Colonic mucosa (tissue), 4 donors: ENCODE data around the gene HS3ST1. TPM values are rescaled to one million over a fixed set of nuclear protein-coding genes. Genes with fewer than 3 reads are reported as not detected.

Experiments
- DNase-seq: peaks from one replicate; pipeline ENCODE4 v3.0.0-alpha.2; 2020
- H3K27ac ChIP-seq: fragments of 200-600 bp; one replicate; pipeline ENCODE4 v1.8.0; 2021
- H3K27me3 ChIP-seq: fragments of 200-600 bp; one replicate; pipeline ENCODE4 v1.8.0; 2021
- H3K36me3 ChIP-seq: fragments of 200-600 bp; one replicate; pipeline ENCODE4 v1.8.0; 2021
- H3K4me1 ChIP-seq: fragments of 200-600 bp; one replicate; pipeline ENCODE4 v1.8.0; 2021; ENCODE audit warnings: mild to moderate bottlenecking
- H3K4me3 ChIP-seq: fragments of 200-600 bp; one replicate; pipeline ENCODE4 v1.8.0; 2021
- H3K9ac ChIP-seq, 2 donors: one replicate each; pipeline ENCODE4 v1.7.0; 2013; ENCODE audit warnings: control low read depth in 2 of 2, low read depth in 2 of 2, low read length in 2 of 2
- H3K9me3 ChIP-seq: fragments of 200-600 bp; one replicate; pipeline ENCODE4 v1.8.0; 2021
- CTCF ChIP-seq: fragments of 200-600 bp; IDR thresholded peaks from one replicate; pipeline ENCODE4 v1.8.0; 2022; ENCODE audit warnings: antibody characterized with exemption, mild to moderate bottlenecking
- intact Hi-C: fragments of 100-400 bp; cut with DNase I; formaldehyde crosslinking; loops from one replicate; pipeline ENCODE4 v1.14.1; 2022
- total RNA-seq, 2 donors: library from RNA; stranded (reverse); fragmentation: NEBNext Ultra II Directional in 1 of 2; extraction: Animal tissue kit (Norgen Biotek cat#: 25700) in 1 of 2; gene quantifications; one replicate each; pipeline ENCODE4 v1.2.1, GENCODE V29; 2021
- donor health status: healthy.
- donor health status: DM: no; HTN: no; CAD: no.
- donor health status: DM: no; HTN: no; CAD: no.

HS3ST1 gene
- total RNA-seq, 2 donors from 2014 or later: 6.6 to 7.6 TPM

- no peak overlapping the region for H3K9ac ChIP-seq
- no peaks in the 10 kb centered on the region for H3K27me3 ChIP-seq
- intact Hi-C loops: no loop called here
- no peaks in the 10 kb centered on the region for H3K36me3 ChIP-seq
- H3K4me3 ChIP-seq: no peak overlapping the region
- TF ChIP-seq CTCF: no peak
- H3K4me1 ChIP-seq: no peaks in the 10 kb centered on the region
- no peak overlapping the region for H3K27ac ChIP-seq
- no peaks in the 10 kb centered on the region for H3K9me3 ChIP-seq
- no peak for DNase-seq
These were observed 12.5 kb upstream of the HS3ST1 start for GRCh38 chr4:11441194-11441556.

GRCh38 chr4:11440481-11441193 lies 11.9 kb upstream of the HS3ST1 start:
- intact Hi-C loops: no loop called here
- Histone ChIP-seq H3K27me3 (no peaks in the 10 kb centered on the region), H3K27ac (no peak overlapping the region), H3K9me3 (no peaks in the 10 kb centered on the region), H3K4me1 (no peaks in the 10 kb centered on the region), H3K9ac (no peak overlapping the region), H3K36me3 (no peaks in the 10 kb centered on the region), H3K4me3 (no peak overlapping the region)
- TF ChIP-seq CTCF: no peak
- no peak for DNase-seq

- Histone ChIP-seq H3K36me3 (no peaks in the 10 kb centered on the region), H3K27ac (no peak overlapping the region), H3K4me3 (no peak overlapping the region), H3K9ac (no peak overlapping the region), H3K4me1 (no peaks in the 10 kb centered on the region), H3K9me3 (no peaks in the 10 kb centered on the region), H3K27me3 (no peaks in the 10 kb centered on the region)
- intact Hi-C loops: loop anchor here (10.0 kb wide), 1 partner anchor 275 kb away; no protein-coding TSS in a partner anchor
- TF ChIP-seq CTCF: no peak
- no peak for DNase-seq
These were observed 11.1 kb upstream of the HS3ST1 start for GRCh38 chr4:11439836-11440235.

GRCh38 chr4:11438647-11439046 lies 10.0 kb upstream of the HS3ST1 start:
- DNase-seq: no peak
- H3K4me3 ChIP-seq: no peak overlapping the region
- H3K27ac ChIP-seq: no peak overlapping the region
- no peak for TF ChIP-seq CTCF
- no peaks in the 10 kb centered on the region for H3K36me3 ChIP-seq
- no peak overlapping the region for H3K9ac ChIP-seq
- no peaks in the 10 kb centered on the region for H3K4me1 ChIP-seq
- H3K27me3 ChIP-seq: no peaks in the 10 kb centered on the region
- H3K9me3 ChIP-seq: no peaks in the 10 kb centered on the region
- intact Hi-C loops: loop anchor here (10.0 kb wide), 1 partner anchor 276 kb away; no protein-coding TSS in a partner anchor

GRCh38 chr4:11436673-11437072 lies 8.0 kb upstream of the HS3ST1 start:
- DNase-seq: no peak
- TF ChIP-seq CTCF: no peak
- no peaks in the 10 kb centered on the region for H3K4me1 ChIP-seq
- no peak overlapping the region for H3K9ac ChIP-seq
- no peaks in the 10 kb centered on the region for H3K36me3 ChIP-seq
- no peak overlapping the region for H3K4me3 ChIP-seq
- H3K9me3 ChIP-seq: no peaks in the 10 kb centered on the region
- no peaks in the 10 kb centered on the region for H3K27me3 ChIP-seq
- intact Hi-C loops: loop anchor here (10.0 kb wide), 1 partner anchor 278 kb away; no protein-coding TSS in a partner anchor
- no peak overlapping the region for H3K27ac ChIP-seq
